Keratinocyte (primary cell): Measurements from ENCODE around the gene C2orf69. TPM values are rescaled to one million over a fixed set of nuclear protein-coding genes. Genes with fewer than 3 reads are reported as not detected.

Experiments
- DNase-seq: peaks from one replicate; pipeline ENCODE4 v3.0.0-alpha.2; 2011; ENCODE audit warnings: low read depth, missing footprints, low spot score
- FAIRE-seq: peaks from 2 replicates; lab custom pipeline; 2011; peaks lifted over from hg19 to GRCh38; lab: Jason Lieb, UNC
- H2AFZ ChIP-seq: 2 replicates; pipeline ENCODE4 v1.6.0; 2012; ENCODE audit warnings: low read length, control low read depth, inconsistent platforms; ENCODE audit not compliant: control insufficient read depth
- H3K27ac ChIP-seq: 2 replicates; pipeline ENCODE4 v1.5.1; 2011; ENCODE audit warnings: low read length; ENCODE audit not compliant: control insufficient read depth, insufficient read depth
- H3K27me3 ChIP-seq: 3 replicates; pipeline ENCODE4 v1.6.0; 2011; ENCODE audit warnings: low read length; ENCODE audit not compliant: control insufficient read depth, insufficient read depth; ENCODE audit errors: extremely low read depth
- H3K36me3 ChIP-seq, 2 experiments: 2 replicates in 1 of 2; 3 replicates in 1 of 2; pipeline ENCODE4 v1.5.1; 2011; ENCODE audit warnings: low read length in 2 of 2, mild to moderate bottlenecking in 1 of 2; ENCODE audit not compliant: control insufficient read depth in 2 of 2, insufficient read depth in 2 of 2; ENCODE audit errors: extremely low read depth in 1 of 2
- H3K4me1 ChIP-seq: 3 replicates; pipeline ENCODE4 v1.5.1; 2011; ENCODE audit warnings: low read length; ENCODE audit not compliant: control insufficient read depth, insufficient read depth; ENCODE audit errors: extremely low read depth
- H3K4me2 ChIP-seq: 3 replicates; pipeline ENCODE4 v1.6.0; 2011; ENCODE audit warnings: low read depth, low read length; ENCODE audit not compliant: control insufficient read depth, insufficient read depth; ENCODE audit errors: extremely low read depth
- H3K4me3 ChIP-seq, 3 experiments: fragments of 200-600 bp in 1 of 3; sonication (generic) in 1 of 3; 2 replicates in 2 of 3; 3 replicates in 1 of 3; pipeline ENCODE4 v1.5.1; 2011 to 2016; ENCODE audit warnings: low read length in 3 of 3, mild to moderate bottlenecking in 3 of 3, control low read depth in 2 of 3, inconsistent platforms in 1 of 3, low read depth in 1 of 3, mixed read lengths in 1 of 3, mixed run types in 1 of 3, moderate library complexity in 1 of 3; ENCODE audit not compliant: control insufficient read depth in 2 of 3, insufficient read depth in 2 of 3; ENCODE audit errors: extremely low read depth in 1 of 3
- H3K79me2 ChIP-seq: 2 replicates; pipeline ENCODE4 v1.6.0; 2012; ENCODE audit warnings: low read length; ENCODE audit not compliant: control insufficient read depth, insufficient read depth
- H3K9ac ChIP-seq: 3 replicates; pipeline ENCODE4 v1.6.0; 2011; ENCODE audit warnings: low read length; ENCODE audit not compliant: control insufficient read depth, insufficient read depth; ENCODE audit errors: extremely low read depth
- H3K9me1 ChIP-seq: 3 replicates; pipeline ENCODE4 v1.6.0; 2011; ENCODE audit warnings: low read length; ENCODE audit not compliant: control insufficient read depth, insufficient read depth; ENCODE audit errors: extremely low read depth
- H3K9me3 ChIP-seq: 2 replicates; pipeline ENCODE4 v1.5.1; 2012; ENCODE audit warnings: low read depth, low read length; ENCODE audit not compliant: control insufficient read depth
- H4K20me1 ChIP-seq: 3 replicates; pipeline ENCODE4 v1.6.0; 2011; ENCODE audit warnings: low read length; ENCODE audit not compliant: control insufficient read depth, insufficient read depth; ENCODE audit errors: extremely low read depth
- EZH2 ChIP-seq: IDR thresholded peaks from one replicate; pipeline ENCODE4 v1.6.1; 2012; ENCODE audit warnings: inconsistent platforms, mild to moderate bottlenecking, low read length, moderate library complexity
- dilution Hi-C: fragments of 300-500 bp; cut with MboI; formaldehyde crosslinking; loops from one replicate; pipeline ENCODE4 v1.7.0; 2020; ENCODE audit warnings: low sequenced_read_pairs; ENCODE audit not compliant: extremely low pct_ligation_motif_present
- polyA plus RNA-seq, 5 experiments: library from polyadenylated mRNA; depleted of rRNA in 3 of 5; stranded (reverse) in 3 of 5; stranded (forward) in 1 of 5; unstranded in 1 of 5; fragments of >200 nt; gene quantifications; 1 replicate in 1 of 5; 2 replicates in 3 of 5; 3 replicates in 1 of 5; pipeline versions ENCODE4 v1.2.1 to v1.2.3, GENCODE V29; 2011 to 2012; ENCODE audit warnings: missing spikeins in 2 of 5, low read depth in 1 of 5, low replicate concordance in 1 of 5
- TF ChIP-seq, protein P1 (sequence below), 3 experiments: IDR thresholded peaks in 1 of 3; conservative IDR thresholded peaks in 1 of 3; optimal IDR thresholded peaks in 1 of 3; 2 replicates in 2 of 3; 3 replicates in 1 of 3; pipeline versions ENCODE3 to v1.5.1; 2011; ENCODE audit warnings: low read length in 3 of 3, mild to moderate bottlenecking in 3 of 3, moderate library complexity in 2 of 3, control low read depth in 1 of 3, inconsistent platforms in 1 of 3; ENCODE audit not compliant: insufficient read depth in 2 of 3; ENCODE audit errors: extremely low read depth in 1 of 3

Gene C2orf69
- polyA plus RNA-seq, 1 donor (not counting 4 experiments of a cell fraction or from before 2014, with no cell fraction given) = 8.6 TPM

DNA sequence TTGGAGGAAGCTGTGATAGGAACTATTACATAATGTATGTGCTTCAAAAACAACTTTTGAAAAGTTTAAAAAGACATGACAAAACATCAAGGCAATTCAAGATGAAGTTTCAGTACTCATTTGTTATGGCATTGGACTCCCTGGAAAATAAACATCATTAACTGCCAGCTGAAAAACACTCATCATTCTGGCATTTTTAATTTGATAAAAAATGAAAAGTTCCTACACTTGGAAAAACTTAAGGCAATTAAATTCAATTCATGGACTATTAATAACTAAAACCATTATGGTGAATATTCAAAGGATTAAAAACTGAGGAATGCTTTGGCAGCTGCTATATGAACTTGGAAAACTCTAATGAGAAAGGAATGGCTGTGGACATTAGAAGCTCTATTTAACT is 35.7 kb downstream of the C2orf69 start:
- Histone ChIP-seq H3K4me1 (no peaks in the 10 kb centered on the region), H3K36me3 (peaks cover 5 to 13% of the 10 kb centered on the region in 2 experiments), H3K27me3 (no peaks in the 10 kb centered on the region), H3K9ac (no peak overlapping the region), H2AFZ (no peak overlapping the region), H3K9me1 (no peaks in the 10 kb centered on the region), H4K20me1 (no peaks in the 10 kb centered on the region), H3K4me2 (no peak overlapping the region), H3K4me3 (no peak overlapping the region), H3K9me3 (no peaks in the 10 kb centered on the region), H3K79me2 (peaks cover 27% of the 10 kb centered on the region), H3K27ac (no peak overlapping the region)
- DNase-seq (no peak), FAIRE-seq (no peak)
- dilution Hi-C loops = no loop called here
- TF ChIP-seq EZH2 = no peak
- TF ChIP-seq, protein P1, sequence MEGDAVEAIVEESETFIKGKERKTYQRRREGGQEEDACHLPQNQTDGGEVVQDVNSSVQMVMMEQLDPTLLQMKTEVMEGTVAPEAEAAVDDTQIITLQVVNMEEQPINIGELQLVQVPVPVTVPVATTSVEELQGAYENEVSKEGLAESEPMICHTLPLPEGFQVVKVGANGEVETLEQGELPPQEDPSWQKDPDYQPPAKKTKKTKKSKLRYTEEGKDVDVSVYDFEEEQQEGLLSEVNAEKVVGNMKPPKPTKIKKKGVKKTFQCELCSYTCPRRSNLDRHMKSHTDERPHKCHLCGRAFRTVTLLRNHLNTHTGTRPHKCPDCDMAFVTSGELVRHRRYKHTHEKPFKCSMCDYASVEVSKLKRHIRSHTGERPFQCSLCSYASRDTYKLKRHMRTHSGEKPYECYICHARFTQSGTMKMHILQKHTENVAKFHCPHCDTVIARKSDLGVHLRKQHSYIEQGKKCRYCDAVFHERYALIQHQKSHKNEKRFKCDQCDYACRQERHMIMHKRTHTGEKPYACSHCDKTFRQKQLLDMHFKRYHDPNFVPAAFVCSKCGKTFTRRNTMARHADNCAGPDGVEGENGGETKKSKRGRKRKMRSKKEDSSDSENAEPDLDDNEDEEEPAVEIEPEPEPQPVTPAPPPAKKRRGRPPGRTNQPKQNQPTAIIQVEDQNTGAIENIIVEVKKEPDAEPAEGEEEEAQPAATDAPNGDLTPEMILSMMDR (optimal IDR thresholded peaks at IDR 0.05 in 1 of 3, IDR thresholded peaks at IDR 0.05 in 1 of 3, conservative IDR thresholded peaks at IDR 0.05 in 1 of 3; ENCODE audit: extremely low read depth in 1 of 3, insufficient read depth in 2 of 3, low read length in 3 of 3) = no peak

DNA sequence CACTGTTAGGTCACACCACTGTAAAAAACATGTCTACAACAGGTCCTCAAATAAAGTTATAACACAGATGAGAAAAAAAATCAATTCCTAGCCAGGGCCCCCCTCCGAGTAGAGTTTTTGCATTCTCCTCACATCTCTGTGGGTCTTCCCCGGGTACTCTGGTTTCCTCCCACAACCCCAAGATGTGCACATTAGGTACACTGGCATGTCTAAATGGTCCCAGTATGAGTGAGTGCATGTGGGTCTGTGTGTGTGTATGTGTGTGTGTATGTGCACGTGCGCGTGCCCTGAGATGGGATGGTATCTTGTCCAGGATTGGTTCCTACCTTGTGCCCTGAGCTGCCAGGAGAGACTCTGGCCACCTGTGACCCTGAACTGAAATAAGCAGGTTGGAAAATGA is 39.3 kb downstream of the C2orf69 start:
- no peak overlapping the region for H2AFZ ChIP-seq
- peaks cover 7% of the 10 kb centered on the region for H3K4me1 ChIP-seq
- no peak overlapping the region for H3K4me3 ChIP-seq
- peaks cover 0 to 13% of the 10 kb centered on the region in 2 experiments for H3K36me3 ChIP-seq
- FAIRE-seq (no peak), DNase-seq (no peak)
- no peak overlapping the region for H3K4me2 ChIP-seq
- no peak overlapping the region for H3K27ac ChIP-seq
- TF ChIP-seq, protein P1 (optimal IDR thresholded peaks at IDR 0.05 in 1 of 3, IDR thresholded peaks at IDR 0.05 in 1 of 3, conservative IDR thresholded peaks at IDR 0.05 in 1 of 3; ENCODE audit: extremely low read depth in 1 of 3, insufficient read depth in 2 of 3, low read length in 3 of 3) = no peak
- no peak for TF ChIP-seq EZH2
- H3K9ac ChIP-seq = no peak overlapping the region
- no peaks in the 10 kb centered on the region for H3K27me3 ChIP-seq
- H3K9me3 ChIP-seq = no peaks in the 10 kb centered on the region
- H3K79me2 ChIP-seq = peaks cover 48% of the 10 kb centered on the region
- no peaks in the 10 kb centered on the region for H3K9me1 ChIP-seq
- dilution Hi-C loops = no loop called here
- H4K20me1 ChIP-seq = no peaks in the 10 kb centered on the region
